Esophagus (tissue), 2 donors: ENCODE results near the gene ZNFX1. TPM values are rescaled to one million over a fixed set of nuclear protein-coding genes. Genes with fewer than 3 reads are reported as not detected.
"Not testable (repeated sequence)": the region's sequence is repeated elsewhere in the genome, so short reads cannot be mapped to it uniquely, and the experiment has no call there.

Experiments
- H3K27ac ChIP-seq, 2 donors: one replicate each; pipeline ENCODE4 v1.5.1; 2013; ENCODE audit warnings: low read depth in 2 of 2, mild to moderate bottlenecking in 2 of 2, inconsistent platforms in 1 of 2, low read length in 1 of 2, moderate library complexity in 1 of 2
- H3K27me3 ChIP-seq, 2 donors: one replicate each; pipeline ENCODE4 v1.6.1; 2013; ENCODE audit warnings: low read length in 2 of 2, control low read depth in 1 of 2, mild to moderate bottlenecking in 1 of 2; ENCODE audit not compliant: insufficient read depth in 2 of 2, control insufficient read depth in 1 of 2
- H3K36me3 ChIP-seq, 2 donors: one replicate each; pipeline ENCODE4 v1.6.1; 2013; ENCODE audit warnings: low read length in 1 of 2; ENCODE audit not compliant: control insufficient read depth in 2 of 2, insufficient read depth in 2 of 2
- H3K4me1 ChIP-seq, 2 donors: one replicate each; pipeline ENCODE4 v1.6.1; 2013; ENCODE audit warnings: low read length in 1 of 2; ENCODE audit not compliant: control insufficient read depth in 2 of 2, insufficient read depth in 2 of 2
- H3K4me3 ChIP-seq, 2 donors: one replicate each; pipeline ENCODE4 v1.5.1; 2013; ENCODE audit warnings: low read length in 2 of 2, mild to moderate bottlenecking in 2 of 2, low read depth in 1 of 2, moderate library complexity in 1 of 2
- H3K9me3 ChIP-seq, 2 donors: one replicate each; pipeline ENCODE4 v1.6.1; 2013; ENCODE audit warnings: mild to moderate bottlenecking in 2 of 2, low read depth in 1 of 2, low read length in 1 of 2, moderate library complexity in 1 of 2; ENCODE audit not compliant: control insufficient read depth in 2 of 2, insufficient read depth in 1 of 2
- WGBS, 2 donors: extraction: QIAGEN DNeasy Blood & Tissue Kit; methylation state at CpG; one replicate each; pipeline ENCODE4 v1.1.7; 2013; 5-methylcytosine and 5-hydroxymethylcytosine counted together
- polyA plus RNA-seq, 2 donors: library from polyadenylated mRNA; stranded (reverse); fragments of 200-250 nt; gene quantifications; one replicate each; pipeline ENCODE4 v1.2.3, GENCODE V29; 2013
- donor health status: healthy with polysubstance abuse.
- donor health status: Bipolar disorder and iron deficiency.

Gene ZNFX1
- polyA plus RNA-seq, 2 donors: 4.4 to 5.2 TPM

DNA sequence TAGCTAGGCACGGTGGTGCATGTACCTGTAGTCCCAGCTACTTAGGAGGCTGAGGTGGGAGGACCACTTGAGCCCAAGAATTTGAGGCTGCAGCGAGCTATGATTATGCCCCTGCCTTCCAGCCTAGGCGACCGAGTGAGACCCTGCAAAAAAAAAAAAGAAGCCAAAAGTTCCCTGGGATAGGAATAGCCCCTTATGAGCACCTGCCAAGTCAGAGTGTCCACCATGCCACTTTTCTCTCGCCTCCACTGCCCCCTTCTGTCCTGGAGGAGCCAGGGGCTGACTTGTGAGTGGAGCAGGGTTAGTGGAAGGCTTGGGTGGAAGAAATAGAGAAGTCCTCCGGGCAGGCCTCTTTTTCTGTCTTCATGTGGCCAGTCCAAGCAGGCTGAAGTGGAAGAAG, 70.8 kb downstream of the ZNFX1 start:
- whole genome bisulfite sequencing, 2 donors: 90 to 91% methylated on average over 6 of the region's 6 CpGs
- Histone ChIP-seq H3K36me3 (no peaks in the 10 kb centered on the region), H3K27me3 (no peaks in the 10 kb centered on the region), H3K27ac (no peak overlapping the region), H3K4me1 (no peaks in the 10 kb centered on the region), H3K4me3 (no peak overlapping the region), H3K9me3 (no peaks in the 10 kb centered on the region)

GRCh38 chr20:49203746-49204145, 74.1 kb downstream of the ZNFX1 start:
- no peaks in the 10 kb centered on the region for H3K27me3 ChIP-seq
- no peaks in the 10 kb centered on the region for H3K4me1 ChIP-seq
- H3K9me3 ChIP-seq: no peaks in the 10 kb centered on the region
- H3K4me3 ChIP-seq: no peak overlapping the region
- WGBS, 2 donors: 77 to 81% methylated on average over 9 of the region's 9 CpGs
- no peaks in the 10 kb centered on the region for H3K36me3 ChIP-seq
- H3K27ac ChIP-seq: no peak overlapping the region

- WGBS, 2 donors: 89 to 95% methylated on average over 7 of the region's 7 CpGs
- no peaks in the 10 kb centered on the region for H3K27me3 ChIP-seq
- H3K9me3 ChIP-seq: no peaks in the 10 kb centered on the region
- H3K4me1 ChIP-seq: no peaks in the 10 kb centered on the region
- no peak overlapping the region for H3K27ac ChIP-seq
- H3K36me3 ChIP-seq: no peaks in the 10 kb centered on the region
- H3K4me3 ChIP-seq: no peak overlapping the region
These were observed 74.8 kb downstream of the ZNFX1 start for GRCh38 chr20:49203011-49203410.

GRCh38 chr20:49199729-49200293, 78.0 kb downstream of the ZNFX1 start:
- H3K36me3 ChIP-seq: no peaks in the 10 kb centered on the region
- H3K27ac ChIP-seq: no peak overlapping the region
- H3K9me3 ChIP-seq: no peaks in the 10 kb centered on the region
- H3K4me1 ChIP-seq: no peaks in the 10 kb centered on the region
- no peaks in the 10 kb centered on the region for H3K27me3 ChIP-seq
- no peak overlapping the region for H3K4me3 ChIP-seq
- WGBS, 2 donors: 88 to 90% methylated on average over 4 of the region's 4 CpGs

- not testable (repeated sequence) for H3K9me3 ChIP-seq, H3K4me1 ChIP-seq, H3K4me3 ChIP-seq, H3K27me3 ChIP-seq, H3K36me3 ChIP-seq, H3K27ac ChIP-seq
- WGBS, 2 donors: 77 to 79% methylated on average over 11 of the region's 11 CpGs
These were observed 84.8 kb downstream of the ZNFX1 start for GRCh38 chr20:49192944-49193518.

Other genes starting within 250 kb of the ZNFX1 start
- 10 to 100 TPM; 23.1 to 37.8 TPM for gene CSE1L, start 231.7 kb downstream of the ZNFX1 start, polyA plus RNA-seq
- gene STAU1, start 89.7 kb downstream of the ZNFX1 start, polyA plus RNA-seq: 10 to 100 TPM; 19.2 to 30.4 TPM
- 10 to 100 TPM; 14.2 to 27.0 TPM for gene DDX27, start 58.6 kb downstream of the ZNFX1 start, polyA plus RNA-seq
- gene KCNB1, start 204.6 kb upstream of the ZNFX1 start, polyA plus RNA-seq: under 1 TPM; 0.33 to 0.49 TPM